Spleen (tissue), 11 donors: Measurements from ENCODE around the gene STRADA. TPM values are rescaled to one million over a fixed set of nuclear protein-coding genes. Genes with fewer than 3 reads are reported as not detected.

Source experiments
- DNase-seq: peaks from one replicate; pipeline ENCODE4 v3.0.0-alpha.2; 2020
- H3K27ac ChIP-seq, 8 donors: fragments of 200-600 bp; sonication (generic) in 7 of 8; 1 replicate in 4 of 8; 2 replicates in 4 of 8; pipeline versions ENCODE4 v1.5.0 to v1.8.0; 2016 to 2021; ENCODE audit warnings: inconsistent platforms in 4 of 8, mild to moderate bottlenecking in 4 of 8, moderate library complexity in 1 of 8
- H3K27me3 ChIP-seq, 7 donors: fragments of 200-600 bp; sonication (generic) in 6 of 7; replicated peaks in 1 of 7; 1 replicate in 4 of 7; 2 replicates in 3 of 7; pipeline versions ENCODE4 v1.5.0 to v1.8.0; 2016 to 2021; ENCODE audit warnings: inconsistent platforms in 3 of 7, mild to moderate bottlenecking in 1 of 7
- H3K36me3 ChIP-seq, 6 donors: fragments of 200-600 bp; sonication (generic) in 5 of 6; 1 replicate in 4 of 6; 2 replicates in 2 of 6; pipeline versions ENCODE4 v1.5.0 to v1.8.0; 2016 to 2021; ENCODE audit warnings: inconsistent platforms in 2 of 6
- H3K4me1 ChIP-seq, 6 donors: fragments of 200-600 bp; sonication (generic) in 5 of 6; 1 replicate in 3 of 6; 2 replicates in 3 of 6; pipeline versions ENCODE4 v1.5.0 to v1.8.0; 2016 to 2021; ENCODE audit warnings: inconsistent platforms in 3 of 6
- H3K4me3 ChIP-seq, 8 donors: fragments of 200-600 bp; sonication (generic) in 7 of 8; 1 replicate in 4 of 8; 2 replicates in 4 of 8; pipeline versions ENCODE4 v1.5.0 to v1.8.0; 2016 to 2021; ENCODE audit warnings: inconsistent platforms in 4 of 8, mild to moderate bottlenecking in 4 of 8, moderate library complexity in 2 of 8
- H3K9me3 ChIP-seq, 8 donors: fragments of 200-600 bp; sonication (generic) in 7 of 8; 1 replicate in 4 of 8; 2 replicates in 4 of 8; pipeline versions ENCODE4 v1.5.0 to v1.8.0; 2016 to 2021; ENCODE audit warnings: inconsistent platforms in 4 of 8
- POLR2A ChIP-seq, 3 donors: fragments of 450-650 bp; IDR thresholded peaks; one replicate each; pipeline ENCODE4 v1.5.1; 2017; ENCODE audit warnings: antibody characterized with exemption in 3 of 3, mild to moderate bottlenecking in 1 of 3
- POLR2AphosphoS5 ChIP-seq, 3 donors: sonication (generic); formaldehyde crosslinking; IDR thresholded peaks; one replicate each; pipeline ENCODE4 v1.5.1; 2017; ENCODE audit warnings: antibody characterized with exemption in 3 of 3
- WGBS, 5 donors: extraction: QIAGEN DNeasy Blood & Tissue Kit in 3 of 5; methylation state at CpG; one replicate each; pipeline versions ENCODE4 v1.1.5 to v1.1.7; 2013 to 2018; 5-methylcytosine and 5-hydroxymethylcytosine counted together
- intact Hi-C: fragments of 100-400 bp; cut with DNase I; formaldehyde crosslinking; loops from one replicate; pipeline ENCODE4 v1.15.0; 2023; ENCODE audit warnings: low total_unique reads
- polyA plus RNA-seq, 3 donors: library from polyadenylated mRNA; stranded (reverse); fragments of 200-250 nt; gene quantifications; one replicate each; pipeline ENCODE4 v1.2.1, GENCODE V29; 2013
- total RNA-seq, 7 donors: library from RNA; depleted of rRNA in 3 of 7; stranded (reverse); fragments of >200 nt in 3 of 7; fragmentation: NEBNext Ultra II Directional in 4 of 7; extraction: Animal tissue kit (Norgen Biotek cat#: 25700) in 4 of 7; gene quantifications; one replicate each; pipeline versions ENCODE4 v1.1.0 to v1.2.1, GENCODE V29; 2016 to 2021
- TF ChIP-seq, protein P1 (sequence below), 11 experiments: fragments of 200-600 bp in 7 of 11; fragments of 450-650 bp in 4 of 11; sonication (generic) in 4 of 11; IDR thresholded peaks in 8 of 11; conservative IDR thresholded peaks in 3 of 11; 1 replicate in 7 of 11; 2 replicates in 4 of 11; pipeline versions ENCODE4 v1.4.0 to v1.8.0; 2016 to 2021; ENCODE audit warnings: antibody characterized with exemption in 11 of 11, inconsistent platforms in 4 of 11, mild to moderate bottlenecking in 1 of 11
- donor health status: healthy with polysubstance abuse.
- donor health status: DM: no; HTN: no; CAD: no; lungs with moderate emphysema.
- donor health status: DM: no; HTN: no; CAD: no.
- donor health status: Bipolar disorder and iron deficiency.
- donor health status: healthy.
- donor health status: DM: no; HTN: no; CAD: no.
- donor health status: DM: yes; HTN: yes; CAD: no.

The STRADA gene
- total and polyA plus RNA-seq, 10 donors: 20.5 to 72.0 (median 49.6) TPM

- Histone ChIP-seq H3K9me3 (no peaks in the 10 kb centered on the region), H3K36me3 (peaks cover 0 to 89% (median 13%) of the 10 kb centered on the region in 6 donors), H3K4me3 (peak overlapping the region in 3 of 8 donors; percentile 3 to 55 (median 26)), H3K27ac (peak overlapping the region; percentile 62 to 90 (median 85)), H3K27me3 (no peaks in the 10 kb centered on the region), H3K4me1 (peaks cover 23 to 70% (median 41%) of the 10 kb centered on the region in 6 donors)
- TF ChIP-seq, protein P1, sequence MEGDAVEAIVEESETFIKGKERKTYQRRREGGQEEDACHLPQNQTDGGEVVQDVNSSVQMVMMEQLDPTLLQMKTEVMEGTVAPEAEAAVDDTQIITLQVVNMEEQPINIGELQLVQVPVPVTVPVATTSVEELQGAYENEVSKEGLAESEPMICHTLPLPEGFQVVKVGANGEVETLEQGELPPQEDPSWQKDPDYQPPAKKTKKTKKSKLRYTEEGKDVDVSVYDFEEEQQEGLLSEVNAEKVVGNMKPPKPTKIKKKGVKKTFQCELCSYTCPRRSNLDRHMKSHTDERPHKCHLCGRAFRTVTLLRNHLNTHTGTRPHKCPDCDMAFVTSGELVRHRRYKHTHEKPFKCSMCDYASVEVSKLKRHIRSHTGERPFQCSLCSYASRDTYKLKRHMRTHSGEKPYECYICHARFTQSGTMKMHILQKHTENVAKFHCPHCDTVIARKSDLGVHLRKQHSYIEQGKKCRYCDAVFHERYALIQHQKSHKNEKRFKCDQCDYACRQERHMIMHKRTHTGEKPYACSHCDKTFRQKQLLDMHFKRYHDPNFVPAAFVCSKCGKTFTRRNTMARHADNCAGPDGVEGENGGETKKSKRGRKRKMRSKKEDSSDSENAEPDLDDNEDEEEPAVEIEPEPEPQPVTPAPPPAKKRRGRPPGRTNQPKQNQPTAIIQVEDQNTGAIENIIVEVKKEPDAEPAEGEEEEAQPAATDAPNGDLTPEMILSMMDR (IDR thresholded peaks at IDR 0.05 in 8 of 11, conservative IDR thresholded peaks at IDR 0.05 in 3 of 11): no peak
- peak in 2 of 3 donors; percentile 59 to 89 for TF ChIP-seq POLR2AphosphoS5 (IDR thresholded peaks at IDR 0.05)
- DNase-seq: no peak
- 45 to 52% (median 48%) methylated on average over 6 of the region's 6 CpGs for WGBS, 5 donors
- intact Hi-C loops: no loop called here
Observed at GRCh38 chr17:63675607-63676546, 65.7 kb downstream of the STRADA start.

GRCh38 chr17:63675231-63675606 is 66.4 kb downstream of the STRADA start:
- Histone ChIP-seq H3K27me3 (no peaks in the 10 kb centered on the region), H3K36me3 (peaks cover 0 to 90% (median 14%) of the 10 kb centered on the region in 6 donors), H3K9me3 (no peaks in the 10 kb centered on the region), H3K4me3 (peak overlapping the region in 3 of 8 donors; percentile 3 to 55 (median 26)), H3K27ac (peak overlapping the region; percentile 62 to 90 (median 85)), H3K4me1 (peaks cover 23 to 63% (median 39%) of the 10 kb centered on the region in 6 donors)
- no peak for DNase-seq
- intact Hi-C loops: no loop called here
- WGBS, 5 donors: 18 to 34% (median 20%) methylated on average over 4 of the region's 4 CpGs
- peak in 1 of 3 donors; percentile 64 for TF ChIP-seq POLR2AphosphoS5 (IDR thresholded peaks at IDR 0.05)
- TF ChIP-seq, protein P1 (IDR thresholded peaks at IDR 0.05 in 8 of 11, conservative IDR thresholded peaks at IDR 0.05 in 3 of 11): no peak

DNA sequence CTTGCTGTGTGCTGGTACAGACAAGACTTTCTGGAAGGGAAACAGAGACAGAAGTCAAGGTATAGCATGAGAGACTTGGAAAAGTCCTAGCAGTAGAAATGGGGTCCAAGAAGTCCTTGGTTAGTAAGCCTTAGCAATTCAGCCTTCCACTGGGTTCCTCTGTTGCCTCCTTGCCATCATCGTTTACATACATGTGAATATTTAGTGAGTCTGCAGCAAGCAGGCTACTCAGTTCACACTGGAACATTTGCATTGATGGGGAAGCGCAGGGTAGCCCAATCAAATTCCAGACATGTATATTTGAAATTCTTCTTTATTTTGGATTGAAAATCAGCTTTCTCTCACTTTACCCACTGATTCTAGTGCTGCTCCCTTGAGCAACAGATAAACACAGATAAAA is 68.7 kb downstream of the STRADA start:
- WGBS, 5 donors: 91 to 98% (median 95%) methylated on average over 2 of the region's 2 CpGs
- intact Hi-C loops: no loop called here
- Histone ChIP-seq H3K4me1 (peaks cover 23 to 54% (median 37%) of the 10 kb centered on the region in 6 donors), H3K4me3 (no peak overlapping the region), H3K9me3 (no peaks in the 10 kb centered on the region), H3K27me3 (no peaks in the 10 kb centered on the region), H3K27ac (no peak overlapping the region), H3K36me3 (peaks cover 0 to 90% (median 27%) of the 10 kb centered on the region in 6 donors)
- DNase-seq: no peak
- TF ChIP-seq POLR2AphosphoS5 (IDR thresholded peaks at IDR 0.05) (no peak), POLR2A (IDR thresholded peaks at IDR 0.05) (no peak)
- TF ChIP-seq, protein P1 (IDR thresholded peaks at IDR 0.05 in 8 of 11, conservative IDR thresholded peaks at IDR 0.05 in 3 of 11): no peak
